ENCODE measurements around the gene RORB. TPM values are rescaled to one million over a fixed set of nuclear protein-coding genes. Genes with fewer than 3 reads are reported as not detected.

RORB gene
- 0.21 TPM for total RNA-seq

DNA sequence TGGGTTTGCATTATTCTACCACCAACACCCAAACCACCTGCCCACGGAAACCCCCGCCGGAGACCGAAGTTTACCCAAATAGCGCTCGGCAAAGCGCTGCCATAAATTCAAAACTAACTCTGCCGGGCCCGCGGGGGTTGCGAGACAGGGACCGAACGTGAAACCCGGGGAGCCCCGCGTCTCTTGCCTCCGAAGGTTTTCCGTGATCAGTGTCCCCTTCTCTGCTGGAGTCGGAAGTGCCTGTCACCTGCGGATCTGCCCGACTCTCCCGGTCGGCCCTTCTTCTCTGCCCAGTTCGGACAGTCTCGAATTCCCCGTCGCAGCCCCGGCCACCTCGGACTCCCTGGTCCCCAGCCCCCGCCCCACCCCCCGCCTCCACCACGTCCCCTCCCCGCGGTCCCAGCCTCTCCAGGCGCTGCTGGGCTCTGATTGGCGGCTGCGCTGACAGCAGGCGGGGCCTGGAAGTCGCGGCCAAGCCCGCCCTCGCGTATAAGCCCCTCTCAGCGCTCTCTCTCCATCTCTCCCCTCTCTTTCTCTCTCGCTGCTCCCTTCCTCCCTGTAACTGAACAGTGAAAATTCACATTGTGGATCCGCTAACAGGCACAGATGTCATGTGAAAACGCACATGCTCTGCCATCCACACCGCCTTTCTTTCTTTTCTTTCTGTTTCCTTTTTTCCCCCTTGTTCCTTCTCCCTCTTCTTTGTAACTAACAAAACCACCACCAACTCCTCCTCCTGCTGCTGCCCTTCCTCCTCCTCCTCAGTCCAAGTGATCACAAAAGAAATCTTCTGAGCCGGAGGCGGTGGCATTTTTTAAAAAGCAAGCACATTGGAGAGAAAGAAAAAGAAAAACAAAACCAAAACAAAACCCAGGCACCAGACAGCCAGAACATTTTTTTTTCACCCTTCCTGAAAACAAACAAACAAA is at the start of gene RORB:
Gene RORB, plus strand, starts transcription at position 517 of the 929 bp plus-strand sequence. CDS start 642 bp downstream, outside the sequence.
- peak in 1 of 2 donors; percentile 64 for DNase-seq (ENCODE audit: low spot score in 2 of 2)
- H3K4me3 ChIP-seq = peak within 1 kb of the TSS; percentile 63 to 69
- no peaks in the 10 kb centered on the region for H3K36me3 ChIP-seq
- H3K27me3 ChIP-seq = no peaks in the 10 kb centered on the region
- H3K27ac ChIP-seq = no peak within 1 kb of the TSS
- peaks cover 5 to 13% of the 10 kb centered on the region in 2 donors for H3K4me1 ChIP-seq
- intact Hi-C loops (cut with DNase I) = no loop called here
- no peaks in the 10 kb centered on the region for H3K9me3 ChIP-seq
- TF ChIP-seq, protein P1, sequence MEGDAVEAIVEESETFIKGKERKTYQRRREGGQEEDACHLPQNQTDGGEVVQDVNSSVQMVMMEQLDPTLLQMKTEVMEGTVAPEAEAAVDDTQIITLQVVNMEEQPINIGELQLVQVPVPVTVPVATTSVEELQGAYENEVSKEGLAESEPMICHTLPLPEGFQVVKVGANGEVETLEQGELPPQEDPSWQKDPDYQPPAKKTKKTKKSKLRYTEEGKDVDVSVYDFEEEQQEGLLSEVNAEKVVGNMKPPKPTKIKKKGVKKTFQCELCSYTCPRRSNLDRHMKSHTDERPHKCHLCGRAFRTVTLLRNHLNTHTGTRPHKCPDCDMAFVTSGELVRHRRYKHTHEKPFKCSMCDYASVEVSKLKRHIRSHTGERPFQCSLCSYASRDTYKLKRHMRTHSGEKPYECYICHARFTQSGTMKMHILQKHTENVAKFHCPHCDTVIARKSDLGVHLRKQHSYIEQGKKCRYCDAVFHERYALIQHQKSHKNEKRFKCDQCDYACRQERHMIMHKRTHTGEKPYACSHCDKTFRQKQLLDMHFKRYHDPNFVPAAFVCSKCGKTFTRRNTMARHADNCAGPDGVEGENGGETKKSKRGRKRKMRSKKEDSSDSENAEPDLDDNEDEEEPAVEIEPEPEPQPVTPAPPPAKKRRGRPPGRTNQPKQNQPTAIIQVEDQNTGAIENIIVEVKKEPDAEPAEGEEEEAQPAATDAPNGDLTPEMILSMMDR (IDR thresholded peaks at IDR 0.05) = no peak

DNA sequence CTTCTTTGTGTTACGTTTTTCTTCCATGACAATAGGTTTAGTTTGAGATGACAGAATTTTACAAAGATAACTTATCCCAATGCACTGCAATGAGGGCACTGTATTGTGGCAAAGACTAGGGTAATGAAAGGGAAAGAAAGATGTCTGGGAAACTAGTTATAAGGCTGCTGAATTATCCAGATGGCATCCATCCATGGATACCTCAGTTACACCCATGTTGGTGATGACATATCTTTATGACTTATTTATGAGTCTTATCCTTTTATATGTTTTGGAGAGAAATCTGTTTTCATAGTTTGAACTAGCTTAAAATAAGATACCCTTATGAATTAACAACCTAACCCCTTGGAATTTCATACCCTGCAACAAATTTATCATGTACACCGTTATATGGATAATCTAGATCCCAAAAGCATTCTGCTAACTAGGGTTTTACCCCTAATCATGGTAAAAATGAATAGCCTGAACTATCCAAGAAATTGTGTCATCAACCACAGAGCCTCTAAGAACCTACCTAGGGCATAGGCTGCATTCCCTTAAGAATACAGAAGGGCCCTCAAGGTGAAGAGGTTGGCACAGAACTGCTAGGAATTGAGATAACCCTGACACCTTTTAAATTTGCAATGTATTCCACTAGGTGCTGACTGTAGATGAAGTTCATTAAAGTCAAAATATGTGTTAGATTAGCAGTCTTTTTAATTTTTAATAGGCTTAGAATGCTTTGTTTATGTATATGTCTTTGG is 49.5 kb upstream of the RORB start:
- Histone ChIP-seq H3K27ac (no peak overlapping the region), H3K9me3 (no peaks in the 10 kb centered on the region), H3K4me1 (no peaks in the 10 kb centered on the region), H3K36me3 (no peaks in the 10 kb centered on the region), H3K4me3 (no peak overlapping the region), H3K27me3 (no peaks in the 10 kb centered on the region)
- no peak for DNase-seq (ENCODE audit: low spot score in 2 of 2)
- TF ChIP-seq, protein P1 (IDR thresholded peaks at IDR 0.05) = no peak
- intact Hi-C loops (cut with DNase I) = no loop called here

DNA sequence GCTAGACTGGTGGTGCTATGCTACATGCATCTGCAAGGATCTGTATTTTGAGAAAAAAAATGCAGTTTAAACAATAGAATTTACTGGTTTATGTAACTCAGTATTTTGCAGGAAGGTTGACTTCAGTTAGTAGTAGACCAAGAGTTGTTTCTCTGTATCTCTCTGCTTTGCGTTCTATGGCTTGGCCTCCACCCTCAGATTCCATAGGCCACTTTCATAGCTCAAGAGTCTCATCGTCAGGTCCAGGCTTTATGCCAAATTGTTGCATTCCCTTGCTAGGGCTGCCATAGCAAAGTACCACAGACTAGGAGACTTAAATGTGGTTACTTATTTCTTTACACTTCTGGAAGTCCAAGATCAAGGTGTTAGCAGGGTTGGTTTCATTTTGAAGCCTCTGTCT is 48.1 kb upstream of the RORB start:
- TF ChIP-seq, protein P1 (IDR thresholded peaks at IDR 0.05) = no peak

DNA sequence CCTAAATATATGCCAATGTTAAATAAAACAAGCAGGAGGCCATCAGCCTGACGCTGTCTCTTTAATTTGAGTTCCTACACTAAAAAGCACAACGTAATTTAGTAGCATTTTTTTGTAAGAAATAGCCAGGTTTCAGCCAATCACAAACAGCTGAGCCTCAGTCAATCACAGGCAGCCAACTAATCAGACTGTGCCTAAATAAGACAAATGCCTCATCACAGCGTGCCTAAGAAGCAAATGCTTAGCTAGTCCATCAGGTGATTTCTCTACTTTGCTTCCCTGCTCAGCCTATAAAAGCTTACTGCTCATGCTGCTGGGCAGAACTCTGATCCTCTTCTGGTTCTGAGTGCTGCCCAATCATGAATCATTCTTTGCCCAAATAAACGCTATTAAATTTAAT is 38.3 kb upstream of the RORB start:
- Histone ChIP-seq H3K27me3 (no peaks in the 10 kb centered on the region), H3K4me3 (no peak overlapping the region), H3K36me3 (no peaks in the 10 kb centered on the region), H3K9me3 (no peaks in the 10 kb centered on the region), H3K4me1 (no peaks in the 10 kb centered on the region), H3K27ac (no peak overlapping the region)
- intact Hi-C loops (cut with DNase I) = no loop called here
- DNase-seq (ENCODE audit: low spot score in 2 of 2) = no peak
- TF ChIP-seq, protein P1 (IDR thresholded peaks at IDR 0.05) = no peak

More for the DNA sequence above, 48.1 kb upstream of the RORB start:
- Histone ChIP-seq H3K27me3 (no peaks in the 10 kb centered on the region), H3K36me3 (no peaks in the 10 kb centered on the region), H3K4me1 (no peaks in the 10 kb centered on the region), H3K4me3 (no peak overlapping the region), H3K27ac (no peak overlapping the region), H3K9me3 (no peaks in the 10 kb centered on the region)
- DNase-seq (ENCODE audit: low spot score in 2 of 2) = no peak
- intact Hi-C loops (cut with DNase I) = no loop called here

DNA sequence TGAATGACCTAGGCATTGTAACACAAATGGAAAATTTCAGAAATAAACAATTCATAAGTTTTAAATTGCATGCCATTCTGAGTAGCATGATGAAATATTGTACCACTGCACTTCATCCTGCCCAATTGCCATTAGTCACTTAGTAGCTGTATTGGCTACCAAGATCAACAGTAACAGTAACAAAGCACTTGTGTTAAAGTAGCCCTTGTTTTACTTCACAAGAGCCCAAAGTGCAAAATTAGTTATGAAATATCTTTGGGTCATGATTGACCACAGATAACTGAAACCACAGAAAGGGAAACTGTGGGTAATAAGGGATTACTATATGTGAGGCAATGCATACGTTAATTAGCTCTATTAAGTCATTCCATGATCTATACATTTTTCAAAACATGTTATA is 33.3 kb upstream of the RORB start:
- H3K36me3 ChIP-seq = no peaks in the 10 kb centered on the region
- no peak overlapping the region for H3K27ac ChIP-seq
- H3K27me3 ChIP-seq = no peaks in the 10 kb centered on the region
- intact Hi-C loops (cut with DNase I) = no loop called here
- no peaks in the 10 kb centered on the region for H3K9me3 ChIP-seq
- TF ChIP-seq, protein P1 (IDR thresholded peaks at IDR 0.05) = no peak
- H3K4me1 ChIP-seq = no peaks in the 10 kb centered on the region
- H3K4me3 ChIP-seq = no peak overlapping the region
- DNase-seq (ENCODE audit: low spot score in 2 of 2) = no peak

All from ascending aorta (tissue), 2 donors.